Aortic smooth muscle cell (primary cell): ENCODE measurements around the gene SMC2. TPM values are rescaled to one million over a fixed set of nuclear protein-coding genes. Genes with fewer than 3 reads are reported as not detected.

Experiments
- total RNA-seq: library from RNA; depleted of rRNA; stranded (reverse); fragments of >200 nt; gene quantifications from 2 replicates; pipeline ENCODE4 v1.2.3, GENCODE V29; 2014

Gene SMC2
- total RNA-seq, result 96.1 and 123 TPM in 2 replicates

GRCh38 chr9:104093647-104094533 is at the start of gene SMC2:
SMC2 (plus strand) TSS chr9:104094309; CDS start chr9:104095385, 1,076 bp downstream.

